Coronary artery (tissue), 2 donors: ENCODE measurements around the gene ANXA4.

ENCODE experiments used
- DNase-seq: peaks from one replicate; pipeline ENCODE4 v3.0.0-alpha.2; 2017; ENCODE audit warnings: low spot score
- H3K27ac ChIP-seq, 2 donors: fragments of 200-600 bp; sonication (generic); one replicate each; pipeline ENCODE4 v1.5.1; 2016 to 2019
- H3K4me3 ChIP-seq: fragments of 200-600 bp; sonication (generic); 2 replicates; pipeline ENCODE4 v1.5.1; 2016; ENCODE audit warnings: mild to moderate bottlenecking, moderate library complexity
- TF ChIP-seq, protein P1 (sequence below): fragments of 200-600 bp; sonication (generic); IDR thresholded peaks from one replicate; pipeline ENCODE4 v1.5.1; 2019; ENCODE audit warnings: antibody characterized with exemption

ANXA4 gene

DNA sequence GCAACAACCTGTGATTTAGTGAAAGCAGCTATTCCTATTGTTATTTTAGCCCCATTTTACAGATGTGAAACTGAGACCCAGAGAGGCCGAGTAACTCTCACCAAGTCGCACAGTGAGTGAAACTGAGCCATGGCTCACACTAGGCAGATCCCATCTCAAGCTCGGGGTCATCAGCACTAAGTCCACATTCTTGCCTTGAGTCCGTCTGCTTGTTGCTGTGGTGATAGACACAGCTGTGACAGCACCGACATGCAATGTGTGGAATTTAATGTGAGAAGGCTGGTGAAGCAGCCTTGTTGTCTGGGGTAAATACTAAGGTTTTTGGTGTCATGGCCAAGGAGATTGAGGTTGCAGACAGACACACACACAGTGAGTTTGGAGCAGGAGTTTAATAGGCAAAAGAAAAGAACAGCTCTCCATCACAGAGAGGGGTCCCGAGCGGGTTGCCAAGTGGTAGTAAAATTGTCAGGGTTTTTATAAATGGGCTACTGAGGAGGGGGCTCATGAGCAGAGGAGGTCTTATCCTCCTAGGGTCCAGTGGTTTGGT lies 47.3 kb downstream of the ANXA4 start:
- Histone ChIP-seq H3K4me3 (no peak overlapping the region), H3K27ac (peak overlapping the region; percentile 68 to 89)
- peak; percentile 78 for DNase-seq
- TF ChIP-seq, protein P1, sequence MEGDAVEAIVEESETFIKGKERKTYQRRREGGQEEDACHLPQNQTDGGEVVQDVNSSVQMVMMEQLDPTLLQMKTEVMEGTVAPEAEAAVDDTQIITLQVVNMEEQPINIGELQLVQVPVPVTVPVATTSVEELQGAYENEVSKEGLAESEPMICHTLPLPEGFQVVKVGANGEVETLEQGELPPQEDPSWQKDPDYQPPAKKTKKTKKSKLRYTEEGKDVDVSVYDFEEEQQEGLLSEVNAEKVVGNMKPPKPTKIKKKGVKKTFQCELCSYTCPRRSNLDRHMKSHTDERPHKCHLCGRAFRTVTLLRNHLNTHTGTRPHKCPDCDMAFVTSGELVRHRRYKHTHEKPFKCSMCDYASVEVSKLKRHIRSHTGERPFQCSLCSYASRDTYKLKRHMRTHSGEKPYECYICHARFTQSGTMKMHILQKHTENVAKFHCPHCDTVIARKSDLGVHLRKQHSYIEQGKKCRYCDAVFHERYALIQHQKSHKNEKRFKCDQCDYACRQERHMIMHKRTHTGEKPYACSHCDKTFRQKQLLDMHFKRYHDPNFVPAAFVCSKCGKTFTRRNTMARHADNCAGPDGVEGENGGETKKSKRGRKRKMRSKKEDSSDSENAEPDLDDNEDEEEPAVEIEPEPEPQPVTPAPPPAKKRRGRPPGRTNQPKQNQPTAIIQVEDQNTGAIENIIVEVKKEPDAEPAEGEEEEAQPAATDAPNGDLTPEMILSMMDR: no peak

DNA sequence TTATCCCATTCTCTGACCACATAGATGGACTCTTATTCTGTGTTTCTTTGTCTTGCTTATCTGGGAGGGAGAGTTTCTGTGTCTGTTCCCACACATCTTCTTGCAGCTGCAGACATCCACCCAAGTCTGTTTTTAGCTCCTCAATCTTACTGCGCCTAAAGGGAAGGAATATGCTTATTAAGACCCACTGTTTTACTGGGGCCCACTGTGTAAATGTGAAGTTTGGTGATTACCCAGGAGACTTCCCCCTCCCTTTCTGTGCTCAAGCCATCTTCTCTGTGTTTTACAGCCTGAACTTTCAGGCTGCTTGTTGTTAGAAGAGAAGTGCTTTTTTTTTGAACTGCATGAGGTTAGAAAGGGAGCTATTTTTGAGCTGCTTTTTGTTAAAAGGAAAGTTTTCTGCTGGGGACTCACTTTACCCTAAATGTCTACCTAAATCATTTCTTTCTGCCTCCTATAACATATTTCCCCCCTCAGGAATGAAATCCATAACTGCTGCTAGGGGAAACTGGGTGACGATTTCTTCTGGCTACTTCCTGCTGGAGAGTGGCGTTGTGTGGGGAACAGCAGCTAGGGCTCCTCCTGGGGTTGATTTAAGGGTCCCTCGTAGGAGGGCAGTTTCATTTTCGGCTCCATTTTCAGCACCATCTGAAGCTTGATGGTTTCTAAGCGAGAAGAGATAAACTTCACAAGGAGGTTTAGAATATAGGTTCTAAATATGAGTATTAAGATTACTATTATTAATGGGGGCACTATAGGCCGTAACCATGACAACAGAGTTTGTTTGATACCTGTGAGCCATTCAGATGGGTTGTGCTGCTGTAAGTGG lies 48.1 kb downstream of the ANXA4 start:
- peak overlapping the region; percentile 68 to 89 for H3K27ac ChIP-seq
- TF ChIP-seq, protein P1: no peak
- peak overlapping the region; percentile 21 for H3K4me3 ChIP-seq
- DNase-seq: no peak

DNA sequence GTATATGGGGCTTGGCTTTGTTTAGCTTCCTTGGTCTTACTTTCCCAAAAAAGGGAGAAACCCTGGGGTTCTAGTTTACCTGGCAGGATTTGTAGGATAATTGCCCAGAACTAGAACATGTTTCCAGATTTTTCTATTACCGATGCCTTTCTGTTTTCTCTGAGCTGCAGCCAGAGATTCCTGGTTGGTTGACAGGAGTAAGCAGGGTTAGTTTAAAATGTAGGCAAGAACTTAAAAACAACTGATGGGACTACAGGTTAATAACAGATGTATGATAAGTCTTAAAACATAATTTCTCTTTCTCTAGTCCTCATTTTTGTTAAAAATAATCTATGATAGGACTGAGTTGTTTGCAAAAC lies 48.6 kb downstream of the ANXA4 start:
- peak overlapping the region; percentile 68 to 89 for H3K27ac ChIP-seq
- TF ChIP-seq, protein P1: no peak

DNA sequence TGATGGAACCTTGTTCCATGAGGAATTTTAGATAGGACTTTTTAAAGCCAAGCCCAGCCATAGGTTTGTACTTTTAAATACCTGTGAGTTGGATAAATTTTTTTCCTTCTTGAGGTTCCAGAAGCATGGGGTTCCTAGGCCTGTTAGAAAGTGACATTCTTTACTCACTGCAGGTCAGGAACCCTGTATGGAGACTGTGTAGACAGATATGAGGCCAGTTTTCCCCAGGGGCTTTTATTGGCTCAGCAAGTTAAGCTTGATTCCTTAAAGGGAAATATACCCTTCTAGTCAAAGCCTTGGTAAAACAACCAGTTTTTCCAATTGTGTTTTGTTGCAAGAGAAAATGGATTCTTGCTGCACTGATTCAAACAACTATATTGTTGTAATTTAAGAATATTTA lies 49.1 kb downstream of the ANXA4 start:
- Histone ChIP-seq H3K27ac (peak overlapping the region; percentile 68 to 89), H3K4me3 (no peak overlapping the region)
- TF ChIP-seq, protein P1: no peak
- no peak for DNase-seq

More for the DNA sequence above, 48.6 kb downstream of the ANXA4 start:
- H3K4me3 ChIP-seq: peak overlapping the region; percentile 21
- no peak for DNase-seq

DNA sequence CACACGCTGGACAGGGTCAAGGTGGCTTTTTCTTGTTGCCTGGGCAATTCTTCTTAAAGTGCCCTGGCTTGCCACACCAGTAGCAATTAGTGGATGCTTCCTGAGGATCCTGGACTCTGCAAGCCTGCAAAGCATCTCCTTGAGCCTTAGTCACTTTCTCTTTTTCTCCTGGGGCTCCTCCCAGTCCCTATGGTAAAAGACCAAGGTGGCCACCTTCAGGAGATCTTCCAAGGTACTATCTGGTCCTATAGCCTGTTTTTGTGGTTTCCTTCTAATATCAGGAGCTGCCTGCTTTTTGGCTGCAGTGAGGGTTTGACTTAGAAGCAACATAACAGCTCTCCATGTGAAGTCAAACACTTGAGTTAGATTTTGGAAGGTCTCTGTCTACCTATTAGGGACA lies 54.2 kb downstream of the ANXA4 start:
- no peak overlapping the region for H3K4me3 ChIP-seq
- H3K27ac ChIP-seq: no peak overlapping the region
- DNase-seq: no peak
- TF ChIP-seq, protein P1: no peak

DNA sequence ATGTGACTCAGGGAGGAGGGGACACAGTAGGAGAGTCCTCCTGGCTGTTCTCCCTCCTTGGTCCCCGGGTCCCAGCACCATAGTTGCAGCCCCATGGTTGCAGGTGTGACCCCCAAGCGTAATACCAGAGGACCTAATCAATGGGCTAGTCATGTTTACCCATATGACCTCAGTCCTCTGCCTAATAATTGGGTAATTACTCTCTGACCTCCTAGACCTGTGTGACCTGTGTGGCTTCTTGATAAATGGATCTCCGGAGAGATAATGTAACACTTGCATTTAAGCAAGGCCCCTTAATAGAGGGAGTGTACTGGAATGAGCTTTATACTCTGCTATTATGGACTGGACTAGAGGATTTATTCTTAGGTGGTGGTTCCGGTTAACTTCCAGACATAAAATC lies 55.3 kb downstream of the ANXA4 start:
- TF ChIP-seq, protein P1: no peak
- H3K4me3 ChIP-seq: no peak overlapping the region

DNA sequence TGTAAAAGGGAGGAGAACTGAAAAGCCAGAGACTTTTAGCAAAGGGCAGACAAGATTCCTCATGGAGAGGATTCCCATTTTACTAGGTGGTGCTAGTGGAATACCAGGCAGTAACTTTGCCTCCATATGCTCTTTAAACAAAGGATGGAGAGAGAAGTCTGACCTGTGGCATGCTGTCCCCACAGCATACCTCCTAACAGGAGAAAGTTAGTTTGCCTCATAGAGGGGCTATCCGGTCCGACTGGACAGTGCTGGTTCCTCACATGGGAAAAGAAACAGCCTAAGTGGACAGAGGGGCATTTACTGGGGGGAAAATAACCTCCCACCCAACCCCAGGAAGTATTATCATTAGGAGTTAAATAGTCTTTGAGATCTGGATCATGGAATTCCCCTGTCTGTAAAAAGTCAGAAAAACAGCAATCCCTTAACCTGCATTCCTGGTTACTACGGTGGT lies 55.9 kb downstream of the ANXA4 start:
- H3K27ac ChIP-seq: peak overlapping the region; percentile 63 to 75
- TF ChIP-seq, protein P1: no peak
- peak overlapping the region; percentile 60 for H3K4me3 ChIP-seq
- no peak for DNase-seq

More for the DNA sequence above, 55.3 kb downstream of the ANXA4 start:
- H3K27ac ChIP-seq: peak overlapping the region in 1 of 2 donors; percentile 75
- DNase-seq: no peak
